ENCODE measurements around the gene IMPG2. TPM values are rescaled to one million over a fixed set of nuclear protein-coding genes. Genes with fewer than 3 reads are reported as not detected.

The IMPG2 gene
- total RNA-seq, 1 experiment from 2014 or later = 0.04 TPM

GRCh38 chr3:101229681-101230080 lies 90.7 kb downstream of the IMPG2 start:
- H2AFZ ChIP-seq (ENCODE audit: low read length) = no peak overlapping the region
- H3K4me1 ChIP-seq (ENCODE audit: insufficient read depth, low read length) = no peaks in the 10 kb centered on the region
- H3K23ac ChIP-seq (ENCODE audit: insufficient read length, low read depth, low read length) = no peak overlapping the region
- H3K9me3 ChIP-seq (ENCODE audit: control insufficient read depth, low read depth, low read length) = no peaks in the 10 kb centered on the region
- no peak overlapping the region for H3K56ac ChIP-seq (ENCODE audit: insufficient read length, low read depth, low read length)
- H4K91ac ChIP-seq (ENCODE audit: insufficient read length, low read depth, low read length) = no peak overlapping the region
- H4K20me1 ChIP-seq (ENCODE audit: control insufficient read depth, insufficient read depth, insufficient read length) = no peaks in the 10 kb centered on the region
- H3K27me3 Mint-ChIP-seq (ENCODE audit: low read depth) = no peaks in the 10 kb centered on the region; the same call in 1 of the 2 replicates
- H3K27ac Mint-ChIP-seq = no peak overlapping the region
- H2BK20ac ChIP-seq (ENCODE audit: low read depth, low read length, poor library complexity, severe bottlenecking) = no peak overlapping the region
- no CpG with 5 or more reads among the region's 4 CpGs for WGBS (ENCODE audit: extremely low coverage, insufficient read length, low lambda C conversion rate)
- H2BK15ac ChIP-seq (ENCODE audit: low read depth, low read length) = no peak overlapping the region
- H3K18ac ChIP-seq (ENCODE audit: insufficient read length, low read depth, low read length) = no peak overlapping the region
- H3K27me3 ChIP-seq (ENCODE audit: insufficient read depth, low read length) = no peaks in the 10 kb centered on the region
- TF ChIP-seq CTCF (conservative IDR thresholded peaks at IDR 0.05) = no peak
- H3K4me1 Mint-ChIP-seq = peaks cover 3 to 7% of the 10 kb centered on the region in 2 experiments; a peak in 2 of 4 replicates
- H3K36me3 Mint-ChIP-seq (ENCODE audit: insufficient read depth in 1 of 3, low read depth in 3 of 3) = no peaks in the 10 kb centered on the region
- H3T11ph ChIP-seq (ENCODE audit: low read length) = no peak overlapping the region
- no peaks in the 10 kb centered on the region for H3K23me2 ChIP-seq (ENCODE audit: insufficient read length, low read depth, low read length, poor library complexity, severe bottlenecking)
- no peak for DNase-seq
- no peak overlapping the region for H3K4ac ChIP-seq (ENCODE audit: low read depth, low read length)
- no peak overlapping the region for H3K4me2 ChIP-seq (ENCODE audit: insufficient read depth, insufficient read length, low read length)
- no peak overlapping the region for H3K14ac ChIP-seq (ENCODE audit: insufficient read depth, low read length)
- no peak overlapping the region for H4K5ac ChIP-seq (ENCODE audit: insufficient read length, low read depth, low read length)
- H4K8ac ChIP-seq (replicated peaks; ENCODE audit: insufficient read length, low read depth, low read length) = no peak overlapping the region
- no peak overlapping the region for H2BK120ac ChIP-seq (ENCODE audit: low read depth, low read length, poor library complexity, severe bottlenecking)
- H3K4me3 Mint-ChIP-seq = no peak overlapping the region
- H3K79me1 ChIP-seq (ENCODE audit: insufficient read depth, low read depth, low read length, poor library complexity, severe bottlenecking) = no peaks in the 10 kb centered on the region
- H2AK5ac ChIP-seq (ENCODE audit: insufficient read length, low read length) = no peak overlapping the region
- no peaks in the 10 kb centered on the region for H3K9me3 Mint-ChIP-seq
- H2BK5ac ChIP-seq (ENCODE audit: insufficient read length, low read length) = no peak overlapping the region
- H2BK12ac ChIP-seq (ENCODE audit: insufficient read length, low read depth, low read length) = no peak overlapping the region
- H3K9ac ChIP-seq (ENCODE audit: extremely low read depth, insufficient read length, low read length) = no peak overlapping the region
- no peaks in the 10 kb centered on the region for H3K79me2 ChIP-seq (ENCODE audit: insufficient read depth, low read length)
- H3K27ac ChIP-seq (ENCODE audit: insufficient read length, low read depth, low read length) = no peak overlapping the region

Measured in H9 (cell line).